Stimulated activated CD8-positive, alpha-beta memory T cell treated with anti-CD3 and anti-CD28 coated beads, Interleukin-15, amount 100 ng/mL, for 24 hours (primary cell): ENCODE results near the gene RASGRP4.
A peak's percentile ranks its signal among the peaks of the same experiment; 100 is the strongest.
"Not testable (repeated sequence)": the region's sequence is repeated elsewhere in the genome, so short reads cannot be mapped to it uniquely, and the experiment has no call there.

Experiments
- DNase-seq: peaks from one replicate; pipeline ENCODE4 v3.0.0-alpha.2; 2020; ENCODE audit warnings: low read depth

Gene RASGRP4

DNA sequence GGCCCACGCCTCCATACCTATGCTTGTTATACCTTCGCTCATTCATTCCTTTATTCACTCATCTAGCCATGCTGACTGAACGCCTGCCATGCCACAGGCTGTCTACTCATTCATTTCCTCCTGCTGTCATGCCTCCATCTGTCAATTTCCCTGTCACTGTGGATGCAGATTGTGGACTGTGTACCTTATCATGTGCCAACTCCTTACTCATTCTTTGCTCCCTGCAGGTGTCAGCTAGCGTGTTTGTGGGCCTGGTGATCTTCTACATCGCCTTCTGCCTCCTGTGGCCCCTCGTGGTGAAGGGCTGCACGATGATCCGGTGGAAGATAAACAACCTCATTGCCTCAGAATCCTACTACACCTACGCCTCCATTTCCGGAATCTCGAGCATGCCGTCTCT, 55.7 kb downstream of the RASGRP4 start:
- DNase-seq: no peak

DNA sequence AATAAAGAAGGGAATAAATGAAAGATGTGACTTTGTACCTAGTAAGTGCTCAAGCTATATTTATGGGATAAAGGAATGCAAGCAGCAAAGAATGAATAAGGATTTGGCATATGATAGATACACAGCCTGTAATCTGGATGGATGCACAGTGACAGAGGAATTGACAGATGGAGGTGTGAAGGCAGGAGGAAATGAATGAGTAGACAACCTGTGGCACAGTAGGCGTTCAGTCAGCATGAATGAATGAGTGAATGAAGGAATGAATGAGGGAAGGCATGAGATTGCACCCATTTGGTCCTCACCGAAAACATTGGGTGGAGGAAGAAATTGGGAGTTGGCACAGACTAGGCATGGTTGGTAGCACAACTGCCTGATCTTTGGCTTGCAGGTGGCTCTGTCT, 56.4 kb downstream of the RASGRP4 start:
- DNase-seq: no peak

GRCh38 chr19:38367041-38367440, 59.0 kb downstream of the RASGRP4 start:
- no peak for DNase-seq

- DNase-seq: not testable (repeated sequence)
These were observed 62.9 kb downstream of the RASGRP4 start for GRCh38 chr19:38362946-38363688.

GRCh38 chr19:38362076-38362945, 63.7 kb downstream of the RASGRP4 start:
- peak; percentile 56 for DNase-seq

- DNase-seq: peak; percentile 40
These were observed 64.4 kb downstream of the RASGRP4 start for GRCh38 chr19:38361633-38362075.

DNA sequence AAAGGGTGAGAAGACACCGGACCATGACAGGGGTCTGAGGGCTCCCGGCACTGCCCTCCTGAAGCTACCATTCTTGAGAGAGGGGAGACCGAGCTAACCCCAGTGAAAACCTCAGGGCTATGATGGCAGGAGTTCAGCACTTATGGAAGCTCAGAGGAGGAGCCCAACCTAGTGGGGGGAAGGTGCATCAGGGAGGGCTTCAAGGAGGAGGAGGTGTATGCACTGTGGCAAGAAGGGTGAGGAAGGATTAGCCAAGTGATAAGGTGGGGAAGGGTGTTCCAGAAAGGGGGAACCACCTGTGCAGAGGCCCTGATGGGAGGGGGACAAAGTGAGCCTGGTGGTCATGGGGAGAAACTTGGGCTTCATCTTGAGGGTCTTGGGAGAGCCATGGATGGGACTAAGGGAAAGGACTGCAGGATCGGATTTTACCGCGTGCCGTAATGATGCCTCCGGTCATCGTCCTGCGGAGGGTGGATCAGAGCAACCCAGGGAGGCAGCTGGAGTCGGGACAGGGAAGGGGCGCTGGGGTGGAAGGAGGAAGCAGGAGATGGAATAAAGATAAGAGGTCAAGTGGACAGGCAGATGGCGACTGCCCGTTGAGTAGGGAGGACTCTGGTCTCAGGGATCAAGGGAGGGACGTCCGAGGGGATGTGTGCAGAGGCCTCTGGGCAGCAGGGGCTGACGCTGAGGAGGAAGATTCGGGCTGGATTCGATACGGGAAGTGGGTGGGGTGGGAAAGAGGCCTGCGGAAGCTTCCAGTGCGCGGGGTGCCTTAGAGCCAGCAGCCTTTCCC, 65.0 kb downstream of the RASGRP4 start:
- no peak for DNase-seq

- no peak for DNase-seq
These were observed 65.7 kb downstream of the RASGRP4 start for GRCh38 chr19:38360351-38360750.

DNA sequence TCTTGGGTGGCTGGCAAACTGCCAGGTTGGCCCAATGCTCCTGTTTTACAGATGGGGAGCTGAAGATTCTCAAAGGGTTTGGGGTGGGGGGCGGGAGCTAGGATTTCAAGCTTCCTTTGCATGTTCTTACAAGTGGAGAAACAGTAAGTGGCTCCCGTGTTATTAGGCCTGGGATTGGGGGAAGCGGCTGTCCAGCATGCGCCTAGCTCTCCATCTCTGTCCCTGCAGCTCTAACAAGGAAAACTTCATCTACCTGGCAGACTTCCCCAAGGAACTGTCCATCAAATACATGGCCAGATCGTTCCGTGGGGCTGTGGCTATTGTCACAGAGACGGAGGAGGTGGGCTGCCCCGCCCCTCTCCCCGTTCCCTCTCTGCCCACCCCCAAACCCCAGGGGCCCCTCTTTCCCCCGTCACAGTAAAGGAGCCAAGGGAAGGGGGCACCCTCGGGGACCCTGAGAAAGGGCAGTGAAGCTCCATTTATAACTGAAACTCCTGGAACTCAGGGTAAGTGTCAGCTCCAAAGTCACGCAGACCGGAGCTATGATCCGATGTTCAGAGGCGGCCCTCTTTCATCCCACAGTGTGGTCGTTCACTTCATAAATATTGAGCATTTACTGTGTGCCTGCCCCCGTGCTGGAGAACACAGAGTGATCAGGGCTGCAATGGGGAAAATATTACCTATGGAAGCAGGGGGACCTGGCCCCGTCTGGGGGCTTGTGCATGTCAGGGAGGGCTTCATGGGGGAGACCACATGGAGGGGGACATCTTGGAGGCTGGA, 66.6 kb downstream of the RASGRP4 start:
- no peak for DNase-seq
